Left ventricle myocardium inferior (tissue), 1 donor: ENCODE results near the gene DDC. TPM values are rescaled to one million over a fixed set of nuclear protein-coding genes. Genes with fewer than 3 reads are reported as not detected.

ENCODE experiments used
- DNase-seq: peaks from one replicate; pipeline ENCODE4 v3.0.0-alpha.2; 2020
- H3K27ac ChIP-seq: fragments of 200-600 bp; replicated peaks from 2 replicates; pipeline ENCODE4 v1.8.0; 2021
- H3K27me3 ChIP-seq: fragments of 200-600 bp; 2 replicates; pipeline ENCODE4 v1.8.0; 2021; ENCODE audit warnings: low read depth
- H3K36me3 ChIP-seq: fragments of 200-600 bp; 2 replicates; pipeline ENCODE4 v1.8.0; 2021
- H3K4me1 ChIP-seq: fragments of 200-600 bp; 2 replicates; pipeline ENCODE4 v1.8.0; 2021
- H3K4me3 ChIP-seq: fragments of 200-600 bp; 2 replicates; pipeline ENCODE4 v1.8.0; 2021; ENCODE audit warnings: mild to moderate bottlenecking, moderate library complexity
- H3K9me3 ChIP-seq: fragments of 200-600 bp; replicated peaks from 2 replicates; pipeline ENCODE4 v1.8.0; 2021
- CTCF ChIP-seq: fragments of 200-600 bp; IDR thresholded peaks from 2 replicates; pipeline ENCODE4 v1.8.0; 2021; ENCODE audit warnings: antibody characterized with exemption, mild to moderate bottlenecking, borderline replicate concordance
- intact Hi-C: fragments of 100-400 bp; cut with micrococcal nuclease; formaldehyde crosslinking; loops from one replicate; pipeline ENCODE4 v1.11.0; 2022
- total RNA-seq: library from RNA; stranded (reverse); fragmentation: NEBNext Ultra II Directional; extraction: Animal tissue kit (Norgen Biotek cat#: 25700); gene quantifications from one replicate; pipeline ENCODE4 v1.2.1, GENCODE V29; 2021
- donor health status: DM: no; HTN: yes; CAD: no; lungs with severe emphysema.

Gene DDC
- total RNA-seq, 1 donor from 2014 or later: not detected

- DNase-seq: no peak
- H3K4me1 ChIP-seq: no peaks in the 10 kb centered on the region
- no peaks in the 10 kb centered on the region for H3K36me3 ChIP-seq
- peaks cover 20% of the 10 kb centered on the region for H3K27me3 ChIP-seq
- H3K4me3 ChIP-seq: no peak overlapping the region
- no peaks in the 10 kb centered on the region for H3K9me3 ChIP-seq
- no peak for TF ChIP-seq CTCF
- H3K27ac ChIP-seq: no peak overlapping the region
- intact Hi-C loops: no loop called here
These were observed 151.6 kb downstream of the DDC start for GRCh38 chr7:50413561-50413960.

DNA sequence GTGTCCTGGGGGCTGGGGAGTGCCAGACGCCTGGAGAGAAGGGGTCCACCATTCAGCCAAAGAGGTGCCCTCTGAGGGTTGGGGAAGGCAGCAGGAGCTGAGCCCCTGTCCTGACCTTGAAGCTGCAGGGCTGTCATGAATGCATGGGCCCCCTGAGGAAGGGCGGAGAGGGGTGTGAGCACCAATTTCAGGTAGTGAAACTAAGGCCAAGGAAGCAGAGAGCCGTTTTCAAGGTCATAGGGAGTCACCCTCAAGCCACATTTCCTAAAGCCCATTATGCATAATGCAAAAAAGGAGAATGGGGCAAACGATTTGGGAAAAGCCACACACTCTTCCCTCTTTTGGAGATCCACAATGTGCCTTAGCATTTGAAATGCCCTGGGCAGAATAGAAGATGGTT is 152.2 kb downstream of the DDC start:
- H3K9me3 ChIP-seq: no peaks in the 10 kb centered on the region
- peaks cover 26% of the 10 kb centered on the region for H3K27me3 ChIP-seq
- intact Hi-C loops: no loop called here
- no peaks in the 10 kb centered on the region for H3K36me3 ChIP-seq
- H3K27ac ChIP-seq: no peak overlapping the region
- no peaks in the 10 kb centered on the region for H3K4me1 ChIP-seq
- H3K4me3 ChIP-seq: no peak overlapping the region
- no peak for TF ChIP-seq CTCF
- no peak for DNase-seq

GRCh38 chr7:50411332-50411731 is 153.9 kb downstream of the DDC start:
- no peak overlapping the region for H3K27ac ChIP-seq
- no peaks in the 10 kb centered on the region for H3K9me3 ChIP-seq
- no peak for DNase-seq
- no peak for TF ChIP-seq CTCF
- intact Hi-C loops: no loop called here
- H3K4me3 ChIP-seq: no peak overlapping the region
- no peaks in the 10 kb centered on the region for H3K36me3 ChIP-seq
- no peaks in the 10 kb centered on the region for H3K4me1 ChIP-seq
- H3K27me3 ChIP-seq: peaks cover 42% of the 10 kb centered on the region

DNA sequence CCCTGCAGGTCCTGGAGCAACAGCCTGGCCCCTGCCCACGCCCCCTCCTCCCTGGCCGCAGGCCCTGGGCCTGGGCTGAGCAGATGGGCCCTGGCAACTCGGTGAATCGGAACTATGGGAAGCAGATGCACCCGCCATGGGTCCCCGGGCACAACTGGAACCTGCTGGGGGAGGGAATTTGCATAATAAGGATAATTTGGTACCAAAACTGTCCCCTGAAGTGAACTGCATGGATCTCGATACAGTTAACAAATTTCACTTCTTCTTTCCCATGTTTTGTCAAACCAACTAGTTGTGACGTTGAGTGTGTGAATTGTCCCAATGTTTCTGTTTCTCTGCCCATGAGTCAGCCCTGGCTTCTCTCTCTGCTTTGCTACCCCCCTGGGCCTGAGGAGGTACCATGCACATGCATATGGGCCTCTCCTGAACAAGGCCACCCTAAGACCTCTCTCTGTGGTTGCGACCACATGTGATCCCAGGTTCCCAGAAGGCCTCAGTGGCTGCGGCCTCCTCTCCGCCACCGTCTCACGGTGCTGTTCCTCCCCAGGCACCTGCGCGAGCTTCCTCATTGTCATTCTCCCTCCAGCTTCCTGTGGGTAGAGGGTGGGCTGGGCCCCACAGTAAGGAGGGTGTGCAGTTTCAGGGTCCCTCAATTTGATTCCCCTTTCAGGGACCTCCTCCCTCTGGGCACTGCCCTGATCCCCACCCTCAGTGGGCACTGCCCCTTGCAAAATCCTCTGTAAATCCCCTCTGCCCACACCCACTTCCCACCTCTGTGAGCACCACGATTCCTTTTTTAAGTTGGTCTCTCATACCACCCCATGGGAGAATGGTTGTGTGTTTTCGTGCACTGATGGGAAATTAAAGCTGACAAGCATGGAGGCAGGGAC is 155.1 kb downstream of the DDC start:
- Histone ChIP-seq H3K27ac (no peak overlapping the region), H3K27me3 (peaks cover 54% of the 10 kb centered on the region), H3K4me3 (no peak overlapping the region), H3K36me3 (no peaks in the 10 kb centered on the region), H3K4me1 (no peaks in the 10 kb centered on the region), H3K9me3 (no peaks in the 10 kb centered on the region)
- TF ChIP-seq CTCF: no peak
- intact Hi-C loops: no loop called here
- no peak for DNase-seq

Other genes with a start within 250 kb of the DDC start
- 4.1 TPM for gene FIGNL1, start 115.1 kb downstream of the DDC start, total RNA-seq
- 40.6 TPM for gene GRB10, start 217.5 kb upstream of the DDC start, total RNA-seq